Ureter (tissue), 1 donor: ENCODE results near the gene RUNX1. TPM values are rescaled to one million over a fixed set of nuclear protein-coding genes. Genes with fewer than 3 reads are reported as not detected.

ENCODE experiments used
- DNase-seq: peaks from one replicate; pipeline ENCODE4 v3.0.0-alpha.2; 2020; ENCODE audit warnings: low spot score
- total RNA-seq: library from RNA; stranded (reverse); gene quantifications from one replicate; pipeline ENCODE4 v1.2.4, GENCODE V29; 2023
- donor health status: DM: yes; HTN: yes; CAD: no.

Gene RUNX1
- total RNA-seq, 1 donor from 2014 or later: 84.0 TPM

- DNase-seq: no peak
These were observed 167.7 kb downstream of the RUNX1 start for GRCh38 chr21:34881421-34881820.

GRCh38 chr21:34880401-34880800 is 168.7 kb downstream of the RUNX1 start:
- no peak for DNase-seq

- DNase-seq: no peak
These were observed 170.2 kb downstream of the RUNX1 start for GRCh38 chr21:34878940-34879339.

- DNase-seq: peak; percentile 63
These were observed 170.6 kb downstream of the RUNX1 start for GRCh38 chr21:34878501-34878900.

- peak; percentile 86 for DNase-seq
These were observed 171.5 kb downstream of the RUNX1 start for GRCh38 chr21:34877485-34878128.

- no peak for DNase-seq
These were observed 173.3 kb downstream of the RUNX1 start for GRCh38 chr21:34875830-34876229.

- DNase-seq: no peak
These were observed 174.2 kb downstream of the RUNX1 start for GRCh38 chr21:34874684-34875513.

GRCh38 chr21:34871026-34871908 is 177.8 kb downstream of the RUNX1 start:
- DNase-seq: no peak

- DNase-seq: no peak
These were observed 178.9 kb downstream of the RUNX1 start for GRCh38 chr21:34870246-34870645.

GRCh38 chr21:34869545-34869944 is 179.6 kb downstream of the RUNX1 start:
- DNase-seq: no peak

GRCh38 chr21:34867785-34868184 is 181.3 kb downstream of the RUNX1 start:
- no peak for DNase-seq

GRCh38 chr21:34865400-34866241 is 183.5 kb downstream of the RUNX1 start:
- DNase-seq: no peak

GRCh38 chr21:34864370-34865149 is 184.5 kb downstream of the RUNX1 start:
- no peak for DNase-seq

- DNase-seq: no peak
These were observed 186.2 kb downstream of the RUNX1 start for GRCh38 chr21:34862951-34863350.

- DNase-seq: no peak
These were observed 187.8 kb downstream of the RUNX1 start for GRCh38 chr21:34861258-34861657.

GRCh38 chr21:34859976-34860653 is 189.0 kb downstream of the RUNX1 start:
- no peak for DNase-seq

GRCh38 chr21:34858559-34858958 is 190.5 kb downstream of the RUNX1 start:
- no peak for DNase-seq

- DNase-seq: no peak
These were observed 191.2 kb downstream of the RUNX1 start for GRCh38 chr21:34857874-34858273.

- no peak for DNase-seq
These were observed 191.9 kb downstream of the RUNX1 start for GRCh38 chr21:34857122-34857713.

GRCh38 chr21:34852448-34852847 is 196.7 kb downstream of the RUNX1 start:
- no peak for DNase-seq
